Thoracic aorta (tissue), 2 donors: ENCODE measurements around the gene NR5A1. TPM values are rescaled to one million over a fixed set of nuclear protein-coding genes. Genes with fewer than 3 reads are reported as not detected.

Experiments used
- ATAC-seq: fragments of 150-250 bp; one replicate; pipeline ENCODE4 v1.8.0; 2017; ENCODE audit warnings: low read depth; ENCODE audit not compliant: insufficient number of reproducible peaks, low FRiP score
- DNase-seq: peaks from one replicate; pipeline ENCODE4 v3.0.0-alpha.2; 2020; ENCODE audit warnings: low spot score
- H3K27ac ChIP-seq, 2 donors: fragments of 200-600 bp; sonication (generic); 1 replicate in 1 of 2; 2 replicates in 1 of 2; pipeline ENCODE4 v1.5.1; 2016; ENCODE audit warnings: mild to moderate bottlenecking in 2 of 2, moderate library complexity in 2 of 2
- H3K27me3 ChIP-seq: fragments of 200-600 bp; sonication (generic); replicated peaks from 2 replicates; pipeline ENCODE4 v1.6.0; 2016; ENCODE audit warnings: mild to moderate bottlenecking; ENCODE audit not compliant: insufficient read depth
- H3K36me3 ChIP-seq: fragments of 200-600 bp; sonication (generic); one replicate; pipeline ENCODE4 v1.5.1; 2016
- H3K4me1 ChIP-seq, 2 donors: fragments of 200-600 bp; sonication (generic); 1 replicate in 1 of 2; 2 replicates in 1 of 2; pipeline versions ENCODE4 v1.5.1 to v1.6.0; 2016; ENCODE audit warnings: low read depth in 2 of 2, mild to moderate bottlenecking in 1 of 2; ENCODE audit not compliant: control insufficient read depth in 1 of 2
- H3K4me3 ChIP-seq: fragments of 200-600 bp; sonication (generic); 2 replicates; pipeline ENCODE4 v1.5.1; 2016; ENCODE audit warnings: mild to moderate bottlenecking
- H3K9me3 ChIP-seq: fragments of 200-600 bp; sonication (generic); 2 replicates; pipeline ENCODE4 v1.5.1; 2016
- CTCF ChIP-seq: fragments of 200-600 bp; sonication (generic); IDR thresholded peaks from one replicate; pipeline ENCODE4 v1.5.1; 2019; ENCODE audit warnings: antibody characterized with exemption
- total RNA-seq, 2 donors: library from RNA; depleted of rRNA; stranded (reverse); fragments of >200 nt; gene quantifications; one replicate each; pipeline versions ENCODE4 v1.1.0 to v1.2.3, GENCODE V29; 2016

The NR5A1 gene
- total RNA-seq: not detected

GRCh38 chr9:124506931-124507879 lies at the start of gene NR5A1:
Gene NR5A1, minus strand, starts transcription at chr9:124507399. Its CDS starts 4,004 bp downstream, at chr9:124503395.
- DNase-seq (no peak), ATAC-seq (no peak)
- H3K36me3 ChIP-seq: no peaks in the 10 kb centered on the region
- peaks cover 8 to 12% of the 10 kb centered on the region in 2 donors for H3K4me1 ChIP-seq
- no peak within 1 kb of the TSS for H3K27ac ChIP-seq
- H3K9me3 ChIP-seq: no peaks in the 10 kb centered on the region
- H3K4me3 ChIP-seq: no peak within 1 kb of the TSS
- peaks cover 6% of the 10 kb centered on the region for H3K27me3 ChIP-seq
- no peak for TF ChIP-seq CTCF

GRCh38 chr9:124555043-124555442 lies 47.8 kb upstream of the NR5A1 start:
- DNase-seq: no peak
- Histone ChIP-seq H3K27me3 (no peaks in the 10 kb centered on the region), H3K9me3 (no peaks in the 10 kb centered on the region), H3K27ac (no peak overlapping the region), H3K4me3 (no peak overlapping the region), H3K36me3 (no peaks in the 10 kb centered on the region), H3K4me1 (no peaks in the 10 kb centered on the region)
- no peak for ATAC-seq
- no peak for TF ChIP-seq CTCF

GRCh38 chr9:124553738-124554137 lies 46.5 kb upstream of the NR5A1 start:
- ATAC-seq (no peak), DNase-seq (no peak)
- no peaks in the 10 kb centered on the region for H3K9me3 ChIP-seq
- no peak overlapping the region for H3K27ac ChIP-seq
- TF ChIP-seq CTCF: no peak
- no peaks in the 10 kb centered on the region for H3K4me1 ChIP-seq
- no peaks in the 10 kb centered on the region for H3K36me3 ChIP-seq
- H3K4me3 ChIP-seq: no peak overlapping the region
- no peaks in the 10 kb centered on the region for H3K27me3 ChIP-seq

GRCh38 chr9:124552273-124552605 lies 45.0 kb upstream of the NR5A1 start:
- no peaks in the 10 kb centered on the region for H3K27me3 ChIP-seq
- H3K4me3 ChIP-seq: no peak overlapping the region
- ATAC-seq: no peak
- TF ChIP-seq CTCF: no peak
- H3K36me3 ChIP-seq: no peaks in the 10 kb centered on the region
- H3K9me3 ChIP-seq: no peaks in the 10 kb centered on the region
- no peak for DNase-seq
- no peak overlapping the region for H3K27ac ChIP-seq
- H3K4me1 ChIP-seq: no peaks in the 10 kb centered on the region

GRCh38 chr9:124551472-124552272 lies 44.5 kb upstream of the NR5A1 start:
- H3K27me3 ChIP-seq: no peaks in the 10 kb centered on the region
- no peaks in the 10 kb centered on the region for H3K4me1 ChIP-seq
- DNase-seq: no peak
- H3K36me3 ChIP-seq: no peaks in the 10 kb centered on the region
- ATAC-seq: no peak
- no peak overlapping the region for H3K4me3 ChIP-seq
- no peak for TF ChIP-seq CTCF
- H3K27ac ChIP-seq: no peak overlapping the region
- no peaks in the 10 kb centered on the region for H3K9me3 ChIP-seq
